Stimulated activated CD8-positive, alpha-beta memory T cell treated with anti-CD3 and anti-CD28 coated beads, Interleukin-7, amount 100 ng/mL, for 1 hour (primary cell): ENCODE data around the gene COL28A1.
A peak's percentile ranks its signal among the peaks of the same experiment; 100 is the strongest.
"Not testable (repeated sequence)": the region's sequence is repeated elsewhere in the genome, so short reads cannot be mapped to it uniquely, and the experiment has no call there.

Experiments used
- DNase-seq, 2 donors: peaks; one replicate each; pipeline ENCODE4 v3.0.0-alpha.2; 2020; ENCODE audit warnings: low read depth in 2 of 2

The COL28A1 gene

GRCh38 chr7:7464991-7465765 is 70.5 kb downstream of the COL28A1 start:
- DNase-seq = not testable (repeated sequence)

GRCh38 chr7:7454000-7454399 is 81.7 kb downstream of the COL28A1 start:
- DNase-seq = no peak

GRCh38 chr7:7452652-7453051 is 83.0 kb downstream of the COL28A1 start:
- DNase-seq = no peak

GRCh38 chr7:7452119-7452518 is 83.6 kb downstream of the COL28A1 start:
- DNase-seq = no peak

- no peak for DNase-seq
Observed at GRCh38 chr7:7449055-7449454, 86.6 kb downstream of the COL28A1 start.

- DNase-seq = no peak
Observed at GRCh38 chr7:7446616-7447015, 89.1 kb downstream of the COL28A1 start.

- DNase-seq = no peak
Observed at GRCh38 chr7:7443806-7444350, 91.8 kb downstream of the COL28A1 start.

- no peak for DNase-seq
Observed at GRCh38 chr7:7439564-7439963, 96.1 kb downstream of the COL28A1 start.

- DNase-seq = no peak
Observed at GRCh38 chr7:7438851-7439250, 96.8 kb downstream of the COL28A1 start.

GRCh38 chr7:7435978-7436377 is 99.7 kb downstream of the COL28A1 start:
- DNase-seq = no peak

- DNase-seq = no peak
Observed at GRCh38 chr7:7434329-7434728, 101.3 kb downstream of the COL28A1 start.

GRCh38 chr7:7433811-7434210 is 101.9 kb downstream of the COL28A1 start:
- no peak for DNase-seq

- DNase-seq = no peak
Observed at GRCh38 chr7:7432979-7433378, 102.7 kb downstream of the COL28A1 start.

- no peak for DNase-seq
Observed at GRCh38 chr7:7428806-7429205, 106.9 kb downstream of the COL28A1 start.

- DNase-seq = no peak
Observed at GRCh38 chr7:7427363-7427762, 108.3 kb downstream of the COL28A1 start.

- DNase-seq = no peak
Observed at GRCh38 chr7:7426676-7427075, 109.0 kb downstream of the COL28A1 start.

- DNase-seq = no peak
Observed at GRCh38 chr7:7425321-7425720, 110.4 kb downstream of the COL28A1 start.

GRCh38 chr7:7424151-7424873 is 111.4 kb downstream of the COL28A1 start:
- peak; percentile 5 to 15 for DNase-seq

- DNase-seq = no peak
Observed at GRCh38 chr7:7422641-7423040, 113.0 kb downstream of the COL28A1 start.

- DNase-seq = no peak
Observed at GRCh38 chr7:7421826-7422225, 113.8 kb downstream of the COL28A1 start.

GRCh38 chr7:7418997-7419396 is 116.7 kb downstream of the COL28A1 start:
- DNase-seq = no peak

- DNase-seq = no peak
Observed at GRCh38 chr7:7417851-7418250, 117.8 kb downstream of the COL28A1 start.

GRCh38 chr7:7417414-7417813 is 118.3 kb downstream of the COL28A1 start:
- no peak for DNase-seq
